ENCODE data around the gene AKAP12. TPM values are rescaled to one million over a fixed set of nuclear protein-coding genes. Genes with fewer than 3 reads are reported as not detected.

The AKAP12 gene
- polyA plus RNA-seq, 1 donor (not counting 4 experiments of a cell fraction or from before 2014, with no cell fraction given): 0.56 TPM

- Histone ChIP-seq H3K9me1 (ENCODE audit: control insufficient read depth, extremely low read depth, insufficient read depth, low read length) (no peaks in the 10 kb centered on the region), H3K4me3 (ENCODE audit: control insufficient read depth in 2 of 3, extremely low read depth in 1 of 3, insufficient read depth in 2 of 3, low read depth in 1 of 3, low read length in 3 of 3) (no peak overlapping the region), H3K27me3 (ENCODE audit: control insufficient read depth, extremely low read depth, insufficient read depth, low read length) (no peaks in the 10 kb centered on the region), H3K9me3 (ENCODE audit: control insufficient read depth, low read depth, low read length) (no peaks in the 10 kb centered on the region), H4K20me1 (ENCODE audit: control insufficient read depth, extremely low read depth, insufficient read depth, low read length) (peaks cover 14% of the 10 kb centered on the region), H3K4me2 (ENCODE audit: control insufficient read depth, extremely low read depth, insufficient read depth, low read depth, low read length) (no peak overlapping the region), H3K9ac (ENCODE audit: control insufficient read depth, extremely low read depth, insufficient read depth, low read length) (no peak overlapping the region), H3K36me3 (ENCODE audit: control insufficient read depth in 2 of 2, extremely low read depth in 1 of 2, insufficient read depth in 2 of 2, low read length in 2 of 2) (peaks cover 8 to 9% of the 10 kb centered on the region in 2 experiments), H3K4me1 (ENCODE audit: control insufficient read depth, extremely low read depth, insufficient read depth, low read length) (peaks cover 16% of the 10 kb centered on the region), H3K79me2 (ENCODE audit: control insufficient read depth, insufficient read depth, low read length) (peaks cover 57% of the 10 kb centered on the region), H3K27ac (ENCODE audit: control insufficient read depth, insufficient read depth, low read length) (no peak overlapping the region), H2AFZ (ENCODE audit: control insufficient read depth, low read length) (no peak overlapping the region)
- FAIRE-seq (no peak), DNase-seq (ENCODE audit: low read depth, low spot score) (no peak)
- no peak for TF ChIP-seq EZH2 (IDR thresholded peaks at IDR 0.05; ENCODE audit: low read length)
- TF ChIP-seq, protein P1, sequence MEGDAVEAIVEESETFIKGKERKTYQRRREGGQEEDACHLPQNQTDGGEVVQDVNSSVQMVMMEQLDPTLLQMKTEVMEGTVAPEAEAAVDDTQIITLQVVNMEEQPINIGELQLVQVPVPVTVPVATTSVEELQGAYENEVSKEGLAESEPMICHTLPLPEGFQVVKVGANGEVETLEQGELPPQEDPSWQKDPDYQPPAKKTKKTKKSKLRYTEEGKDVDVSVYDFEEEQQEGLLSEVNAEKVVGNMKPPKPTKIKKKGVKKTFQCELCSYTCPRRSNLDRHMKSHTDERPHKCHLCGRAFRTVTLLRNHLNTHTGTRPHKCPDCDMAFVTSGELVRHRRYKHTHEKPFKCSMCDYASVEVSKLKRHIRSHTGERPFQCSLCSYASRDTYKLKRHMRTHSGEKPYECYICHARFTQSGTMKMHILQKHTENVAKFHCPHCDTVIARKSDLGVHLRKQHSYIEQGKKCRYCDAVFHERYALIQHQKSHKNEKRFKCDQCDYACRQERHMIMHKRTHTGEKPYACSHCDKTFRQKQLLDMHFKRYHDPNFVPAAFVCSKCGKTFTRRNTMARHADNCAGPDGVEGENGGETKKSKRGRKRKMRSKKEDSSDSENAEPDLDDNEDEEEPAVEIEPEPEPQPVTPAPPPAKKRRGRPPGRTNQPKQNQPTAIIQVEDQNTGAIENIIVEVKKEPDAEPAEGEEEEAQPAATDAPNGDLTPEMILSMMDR (optimal IDR thresholded peaks at IDR 0.05 in 1 of 3, IDR thresholded peaks at IDR 0.05 in 1 of 3, conservative IDR thresholded peaks at IDR 0.05 in 1 of 3; ENCODE audit: extremely low read depth in 1 of 3, insufficient read depth in 2 of 3, low read length in 3 of 3): no peak
- dilution Hi-C loops (cut with MboI; ENCODE audit: extremely low pct_ligation_motif_present, low sequenced_read_pairs): no loop called here
Measured at GRCh38 chr6:151402228-151402627, 162.5 kb downstream of the AKAP12 start.

DNA sequence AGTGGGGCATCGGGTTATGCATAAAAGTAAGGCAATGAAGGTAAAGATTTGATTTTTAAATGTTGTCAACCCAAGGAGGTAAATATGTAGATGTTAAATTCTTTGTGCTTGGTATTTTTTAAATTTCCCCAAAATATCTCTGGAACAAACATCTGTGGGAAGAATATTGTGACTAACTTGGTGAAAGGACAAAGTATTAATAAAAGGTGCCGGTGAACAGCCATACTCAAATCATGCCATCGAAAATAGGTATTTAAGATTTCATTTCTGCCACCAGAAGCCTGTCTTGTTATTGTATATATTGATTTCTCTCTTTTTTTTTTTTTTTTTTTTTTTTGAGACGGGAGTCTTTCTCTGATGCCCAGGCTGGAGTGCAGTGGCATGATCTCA lies 164.1 kb downstream of the AKAP12 start:
- H3K9me3 ChIP-seq (ENCODE audit: control insufficient read depth, low read depth, low read length): no peaks in the 10 kb centered on the region
- TF ChIP-seq EZH2 (IDR thresholded peaks at IDR 0.05; ENCODE audit: low read length): no peak
- TF ChIP-seq, protein P1 (optimal IDR thresholded peaks at IDR 0.05 in 1 of 3, IDR thresholded peaks at IDR 0.05 in 1 of 3, conservative IDR thresholded peaks at IDR 0.05 in 1 of 3; ENCODE audit: extremely low read depth in 1 of 3, insufficient read depth in 2 of 3, low read length in 3 of 3): no peak
- peaks cover 16% of the 10 kb centered on the region for H3K4me1 ChIP-seq (ENCODE audit: control insufficient read depth, extremely low read depth, insufficient read depth, low read length)
- no peak overlapping the region for H3K4me2 ChIP-seq (ENCODE audit: control insufficient read depth, extremely low read depth, insufficient read depth, low read depth, low read length)
- no peak overlapping the region for H3K27ac ChIP-seq (ENCODE audit: control insufficient read depth, insufficient read depth, low read length)
- peaks cover 14% of the 10 kb centered on the region for H4K20me1 ChIP-seq (ENCODE audit: control insufficient read depth, extremely low read depth, insufficient read depth, low read length)
- no peak overlapping the region for H3K4me3 ChIP-seq (ENCODE audit: control insufficient read depth in 2 of 3, extremely low read depth in 1 of 3, insufficient read depth in 2 of 3, low read depth in 1 of 3, low read length in 3 of 3)
- DNase-seq (ENCODE audit: low read depth, low spot score) (no peak), FAIRE-seq (no peak)
- no peaks in the 10 kb centered on the region for H3K27me3 ChIP-seq (ENCODE audit: control insufficient read depth, extremely low read depth, insufficient read depth, low read length)
- H3K9ac ChIP-seq (ENCODE audit: control insufficient read depth, extremely low read depth, insufficient read depth, low read length): no peak overlapping the region
- no peak overlapping the region for H2AFZ ChIP-seq (ENCODE audit: control insufficient read depth, low read length)
- H3K9me1 ChIP-seq (ENCODE audit: control insufficient read depth, extremely low read depth, insufficient read depth, low read length): no peaks in the 10 kb centered on the region
- H3K36me3 ChIP-seq (ENCODE audit: control insufficient read depth in 2 of 2, extremely low read depth in 1 of 2, insufficient read depth in 2 of 2, low read length in 2 of 2): peaks cover 8 to 9% of the 10 kb centered on the region in 2 experiments
- dilution Hi-C loops (cut with MboI; ENCODE audit: extremely low pct_ligation_motif_present, low sequenced_read_pairs): no loop called here
- H3K79me2 ChIP-seq (ENCODE audit: control insufficient read depth, insufficient read depth, low read length): peaks cover 41% of the 10 kb centered on the region

Small RNA genes within 50 kb of the gene (small RNA-seq; reads per million reads assigned to genes)
- gene RF00019 (ENCODE audit: insufficient read length in 3 of 3, low read depth in 3 of 3, low replicate concordance in 1 of 3): 0 reads per million in 3 experiments
- gene RNU6-1247P (ENCODE audit: insufficient read length in 3 of 3, low read depth in 3 of 3, low replicate concordance in 1 of 3): 0 reads per million in 3 experiments
- gene RNU6-300P (ENCODE audit: insufficient read length in 3 of 3, low read depth in 3 of 3, low replicate concordance in 1 of 3): 0 reads per million in 3 experiments
- gene RNY4P20 (ENCODE audit: insufficient read length in 3 of 3, low read depth in 3 of 3, low replicate concordance in 1 of 3): 0.13 to 3.0 (median 0.75) reads per million in 3 experiments

Other genes starting within 250 kb of the AKAP12 start
- 9.4 to 11.9 TPM (median 10.9 TPM) in 3 replicates for gene ZBTB2, start 151.6 kb downstream of the AKAP12 start, polyA plus RNA-seq
- 14.0 to 23.1 TPM (median 14.2 TPM) in 3 replicates for gene RMND1, start 212.2 kb downstream of the AKAP12 start, polyA plus RNA-seq